ENCODE results near the gene MYBPH.

MYBPH gene

DNA sequence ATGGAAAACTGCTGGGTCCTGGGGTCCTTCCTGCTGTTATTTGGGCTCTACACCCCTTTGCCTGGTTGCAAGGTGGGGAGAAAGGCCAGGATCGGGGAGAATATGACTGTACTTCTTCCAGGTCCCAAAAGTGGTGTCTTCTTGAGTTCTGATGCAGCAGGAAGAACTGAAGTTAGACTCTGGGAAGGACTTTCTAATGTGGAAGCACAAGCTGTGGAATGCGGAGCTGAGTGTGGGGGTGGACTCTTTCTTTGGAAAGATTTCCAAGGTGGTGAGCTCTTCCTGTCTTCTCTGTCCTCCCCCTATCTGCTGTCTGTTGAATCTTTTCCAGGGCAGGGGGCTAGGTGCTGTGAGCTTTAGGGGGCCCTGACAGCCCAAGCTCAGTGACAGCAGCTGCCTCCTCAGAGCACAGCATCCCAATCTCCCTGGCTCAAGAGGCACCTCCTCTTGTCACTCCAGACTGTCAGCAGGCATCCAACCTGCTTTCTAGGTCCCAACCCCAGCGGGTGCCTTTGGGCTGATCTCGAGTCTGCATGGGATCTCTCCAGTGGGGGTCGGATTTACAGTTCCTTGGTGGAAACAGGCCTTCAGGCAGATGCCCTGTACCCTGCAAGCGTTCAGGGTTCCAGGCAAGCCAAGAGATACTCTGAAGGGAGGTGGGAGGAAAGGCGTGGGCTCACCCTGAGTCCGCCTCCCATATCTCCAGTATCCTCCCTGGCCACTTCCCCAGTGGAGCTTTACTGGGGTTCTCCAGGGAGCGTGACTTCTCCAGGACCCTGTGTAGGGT lies 24.9 kb downstream of the MYBPH start:
- no peak for DNase-seq

DNA sequence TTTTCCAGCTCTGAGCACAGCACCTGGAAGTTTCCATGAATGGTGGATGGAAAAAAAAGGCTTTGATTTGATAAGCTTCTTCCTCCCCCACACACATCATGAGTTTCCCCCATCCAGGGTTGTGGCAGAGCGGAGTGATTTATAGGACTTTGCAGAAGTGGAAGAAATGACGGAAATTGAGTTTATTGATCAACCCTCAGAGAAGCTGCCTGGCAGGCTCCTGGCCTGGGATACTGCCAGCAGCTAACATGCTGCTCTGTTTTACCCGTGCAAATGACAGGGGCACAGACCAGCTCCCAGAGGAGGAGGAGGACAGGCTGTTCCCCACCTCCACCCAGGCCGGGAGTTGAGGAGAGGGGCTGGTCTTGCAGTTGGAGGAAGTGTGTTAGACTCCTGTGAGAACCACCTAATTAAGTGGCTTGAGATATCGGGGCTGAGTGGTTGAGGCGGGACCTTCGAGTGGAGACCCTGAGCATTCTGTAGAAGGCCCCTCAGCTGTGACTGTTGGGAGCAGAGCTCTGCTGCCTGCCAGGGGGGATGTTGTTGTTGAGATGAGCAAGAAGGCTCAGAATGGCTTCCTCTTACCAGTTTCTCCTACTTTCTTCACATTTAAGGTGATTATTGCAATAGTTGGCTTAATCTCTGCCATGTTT lies 26.3 kb downstream of the MYBPH start:
- no peak for DNase-seq

DNA sequence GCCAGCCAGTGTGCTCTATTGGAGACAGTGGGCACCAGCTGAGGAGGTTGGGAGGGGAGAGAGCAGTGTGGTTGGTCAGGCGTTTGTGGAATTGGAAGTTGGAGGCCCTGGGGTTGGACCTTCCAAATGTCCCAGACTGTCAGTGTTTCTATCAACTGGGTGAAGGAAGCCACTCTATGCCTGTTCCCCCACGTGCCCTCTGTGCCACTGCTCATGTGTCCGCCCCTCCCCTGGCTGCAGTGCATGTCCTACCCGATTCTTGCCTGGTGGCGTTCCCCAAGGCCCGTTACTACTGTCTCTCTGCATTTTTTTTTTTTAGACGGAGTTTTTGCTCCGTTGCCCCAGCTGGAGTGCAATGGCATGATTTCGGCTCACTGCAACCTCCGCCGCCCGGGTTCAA lies 27.0 kb downstream of the MYBPH start:
- peak in 3 of 51 donors; percentile 15 to 29 (median 19) for DNase-seq

DNA sequence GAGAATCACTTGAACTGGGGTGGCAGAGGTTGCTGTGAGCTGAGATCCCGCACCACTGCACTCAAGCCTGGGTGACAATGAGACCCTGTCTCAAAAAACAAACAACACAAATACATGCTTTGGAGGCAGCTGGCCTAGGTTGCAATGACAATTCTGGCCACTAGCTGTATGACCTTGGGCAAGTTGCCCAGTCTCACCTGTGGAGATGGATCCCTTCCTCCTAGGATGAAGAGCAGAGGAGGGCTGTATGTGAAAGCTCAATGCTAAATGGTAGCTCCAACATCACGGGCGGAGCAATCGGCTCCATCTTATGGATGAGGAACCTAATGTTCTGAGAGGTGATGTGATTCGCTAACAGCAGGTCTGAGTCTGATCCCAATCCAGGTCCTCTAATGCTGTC lies 27.5 kb downstream of the MYBPH start:
- DNase-seq = no peak

DNA sequence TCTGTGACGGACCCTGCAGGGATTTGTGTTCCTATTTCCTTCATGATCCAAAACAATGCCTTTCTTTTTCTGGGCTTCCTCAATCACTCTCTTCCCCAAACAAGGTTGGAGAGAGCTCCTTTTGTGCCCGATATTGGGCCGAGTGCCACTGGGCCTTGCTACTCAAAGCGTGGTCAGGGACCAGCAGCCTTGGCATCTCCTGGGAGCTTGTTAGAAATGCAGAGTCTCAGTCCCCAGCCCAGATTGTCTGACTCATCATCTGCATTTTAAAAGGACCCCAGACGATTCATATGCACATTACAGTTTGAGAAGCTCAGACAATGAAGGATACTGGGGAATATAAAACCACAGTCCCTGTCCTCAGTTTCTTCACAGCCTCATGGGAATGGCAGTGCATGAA lies 28.2 kb downstream of the MYBPH start:
- peak in 36 of 51 donors; percentile 23 to 86 (median 61) for DNase-seq

DNA sequence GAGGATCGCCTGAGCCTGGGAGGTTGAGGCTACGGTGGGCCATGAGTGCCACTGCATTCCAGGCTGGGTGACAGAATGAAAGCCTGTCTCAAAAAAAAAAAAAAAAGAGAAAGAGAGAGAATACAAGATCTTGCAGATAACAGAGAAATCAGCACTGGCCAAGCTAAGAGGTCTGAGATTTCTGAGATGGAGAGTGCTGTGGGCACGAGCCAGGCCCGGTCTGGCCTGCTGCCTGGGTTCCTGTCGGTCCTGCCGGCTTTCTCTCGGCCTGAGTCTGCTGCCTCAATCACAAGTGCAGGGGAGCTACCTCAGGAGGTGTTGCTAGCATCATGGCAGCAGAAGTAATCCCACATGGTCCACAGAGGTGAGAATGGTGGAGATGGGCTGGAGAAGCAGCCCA lies 29.1 kb downstream of the MYBPH start:
- peak in 10 of 51 donors; percentile 19 to 45 (median 29) for DNase-seq

DNA sequence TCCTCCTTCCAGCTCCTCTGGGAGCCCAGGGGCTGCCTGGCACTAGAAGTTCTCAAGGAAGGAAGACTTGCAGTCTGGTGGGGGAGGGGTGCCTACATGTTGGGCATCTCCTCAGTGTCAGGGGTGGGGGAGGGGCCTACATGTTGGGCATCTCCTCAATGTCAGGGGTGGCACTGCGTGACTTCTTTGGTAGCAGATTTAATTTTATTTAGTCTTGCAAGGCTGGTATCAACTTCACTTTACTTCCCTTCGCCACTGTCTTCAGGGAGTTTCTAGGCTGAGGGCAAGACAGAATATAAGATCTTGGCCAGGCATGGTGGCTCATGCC lies 29.6 kb downstream of the MYBPH start:
- DNase-seq = peak in 1 of 51 donors; percentile 20

DNA sequence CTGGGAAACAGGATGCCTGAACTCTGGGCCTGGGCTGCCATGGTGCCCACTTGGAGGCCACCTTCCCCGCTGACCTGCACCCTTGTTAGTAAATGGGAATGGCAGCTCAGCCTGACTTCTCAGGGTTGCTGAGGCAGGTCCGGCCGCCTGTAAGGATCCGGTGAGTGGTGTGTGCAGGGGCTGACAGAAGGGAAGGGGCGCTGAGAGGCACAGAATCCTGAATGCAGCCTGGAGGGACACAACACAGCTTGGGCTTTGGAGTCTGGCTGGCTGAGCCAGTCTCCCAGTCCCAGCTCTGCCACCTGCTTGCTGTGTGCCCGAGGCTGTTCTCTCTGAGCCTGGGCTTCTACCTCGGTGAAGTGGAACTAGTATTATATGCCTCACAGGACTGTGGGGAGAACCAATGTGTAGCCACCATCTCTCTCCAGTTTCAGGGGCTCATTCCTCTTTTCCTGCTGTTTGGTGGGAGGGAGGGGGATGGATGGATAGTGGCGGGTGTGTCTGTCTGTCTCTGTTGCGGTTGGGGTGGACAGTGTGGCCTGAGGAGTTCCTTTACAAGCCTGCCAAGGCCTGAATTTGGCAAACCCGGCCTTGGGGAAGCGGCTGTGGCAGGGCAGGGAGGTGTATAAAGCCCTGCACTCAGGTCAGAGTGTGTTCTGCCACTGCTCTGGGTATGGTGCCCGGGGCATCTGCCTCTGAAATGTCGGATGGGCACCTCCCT lies 30.1 kb downstream of the MYBPH start:
- DNase-seq = peak in 2 of 51 donors; percentile 37 to 39

DNA sequence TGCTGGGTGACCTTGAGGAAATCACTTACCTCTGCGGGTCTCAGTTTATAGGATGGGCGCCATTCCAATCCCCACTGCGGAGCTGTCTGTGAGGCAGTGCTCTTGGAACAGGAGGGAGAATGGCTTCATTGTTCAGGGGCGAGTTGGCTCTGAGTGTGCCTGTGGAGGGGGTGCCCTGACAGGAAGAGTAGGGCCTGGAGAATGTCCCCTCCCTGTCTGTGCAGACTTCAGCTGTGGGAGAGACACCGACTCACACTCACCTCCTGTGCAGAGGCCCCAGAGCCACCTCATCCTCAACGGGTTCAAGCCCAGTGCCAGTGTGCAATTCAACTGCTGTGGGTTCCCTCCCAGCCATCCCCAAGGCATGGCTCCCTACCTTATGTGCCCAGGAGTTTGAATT lies 31.0 kb downstream of the MYBPH start:
- DNase-seq = peak in 41 of 51 donors; percentile 17 to 91 (median 71)

DNA sequence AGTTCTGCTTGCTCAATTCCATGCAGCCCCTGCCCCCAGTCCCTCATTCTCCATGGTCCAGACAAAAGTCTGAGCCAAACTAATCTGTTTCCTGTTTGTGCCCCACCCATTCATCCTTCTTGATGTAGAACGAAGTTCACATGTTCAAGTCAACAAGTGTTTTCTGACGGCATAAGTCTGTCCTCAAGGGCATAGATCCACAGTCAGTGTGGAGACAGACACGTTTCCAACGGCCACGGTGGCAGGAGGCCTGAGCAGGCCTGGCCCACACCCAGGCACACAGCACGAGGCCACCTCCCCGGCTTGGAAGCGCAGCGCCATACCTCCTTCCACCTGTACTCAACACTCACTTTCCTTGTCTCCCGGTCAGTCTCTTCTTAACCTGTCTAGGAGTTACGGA lies 32.0 kb downstream of the MYBPH start:
- no peak for DNase-seq

DNA sequence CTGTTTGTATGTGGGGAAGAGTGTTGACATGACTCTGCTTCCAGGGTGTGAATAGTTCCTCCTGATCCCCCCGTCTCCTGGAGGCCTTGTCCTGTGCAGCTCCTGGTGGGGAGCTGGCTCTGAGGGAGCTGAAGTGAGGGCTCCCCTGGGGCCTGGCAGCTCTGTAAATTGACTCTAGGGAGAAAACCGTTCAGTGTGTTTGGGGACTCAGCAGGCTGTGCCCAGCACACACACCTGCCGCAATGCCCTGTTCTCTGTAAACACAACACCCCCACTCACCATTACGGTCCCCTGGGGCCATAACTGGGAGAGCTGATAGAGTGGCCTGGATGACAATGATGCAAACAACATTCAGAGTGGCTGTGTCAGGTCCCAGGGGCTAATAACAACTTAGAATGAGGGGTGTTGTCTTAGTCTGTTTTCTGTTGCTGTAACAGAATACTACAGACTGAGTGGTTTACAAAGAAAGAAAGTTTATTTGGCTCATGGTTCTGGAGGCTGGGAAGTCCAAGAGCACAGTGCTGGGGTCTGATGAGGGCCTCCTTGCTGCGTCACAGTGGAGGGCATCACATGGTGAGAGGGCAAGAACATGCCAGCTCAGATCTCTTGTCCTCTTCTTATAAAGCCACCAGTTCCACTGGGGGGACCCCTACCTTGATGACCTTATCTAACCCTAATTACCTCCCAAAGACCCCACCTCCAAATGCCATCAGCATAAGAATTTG lies 32.8 kb downstream of the MYBPH start:
- DNase-seq = no peak

DNA sequence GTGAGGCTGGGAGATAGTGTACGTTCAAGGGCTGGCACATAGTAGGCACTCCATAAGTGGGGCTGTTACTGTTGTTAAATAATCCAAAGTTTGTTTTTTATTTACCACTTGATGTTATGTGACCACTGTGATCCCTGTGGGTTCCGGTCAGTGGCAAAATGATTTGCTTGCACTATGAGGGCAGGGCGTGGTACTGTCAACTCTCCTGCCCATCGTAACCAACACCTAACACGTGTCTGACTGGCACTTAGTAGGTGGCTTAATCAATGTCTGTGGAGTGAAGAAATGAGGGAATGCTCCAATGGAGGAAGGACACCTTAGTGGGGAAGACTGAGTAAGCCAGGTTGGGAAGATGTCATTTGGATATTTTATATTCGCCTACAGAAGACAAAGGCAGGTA lies 33.5 kb downstream of the MYBPH start:
- no peak for DNase-seq

DNA sequence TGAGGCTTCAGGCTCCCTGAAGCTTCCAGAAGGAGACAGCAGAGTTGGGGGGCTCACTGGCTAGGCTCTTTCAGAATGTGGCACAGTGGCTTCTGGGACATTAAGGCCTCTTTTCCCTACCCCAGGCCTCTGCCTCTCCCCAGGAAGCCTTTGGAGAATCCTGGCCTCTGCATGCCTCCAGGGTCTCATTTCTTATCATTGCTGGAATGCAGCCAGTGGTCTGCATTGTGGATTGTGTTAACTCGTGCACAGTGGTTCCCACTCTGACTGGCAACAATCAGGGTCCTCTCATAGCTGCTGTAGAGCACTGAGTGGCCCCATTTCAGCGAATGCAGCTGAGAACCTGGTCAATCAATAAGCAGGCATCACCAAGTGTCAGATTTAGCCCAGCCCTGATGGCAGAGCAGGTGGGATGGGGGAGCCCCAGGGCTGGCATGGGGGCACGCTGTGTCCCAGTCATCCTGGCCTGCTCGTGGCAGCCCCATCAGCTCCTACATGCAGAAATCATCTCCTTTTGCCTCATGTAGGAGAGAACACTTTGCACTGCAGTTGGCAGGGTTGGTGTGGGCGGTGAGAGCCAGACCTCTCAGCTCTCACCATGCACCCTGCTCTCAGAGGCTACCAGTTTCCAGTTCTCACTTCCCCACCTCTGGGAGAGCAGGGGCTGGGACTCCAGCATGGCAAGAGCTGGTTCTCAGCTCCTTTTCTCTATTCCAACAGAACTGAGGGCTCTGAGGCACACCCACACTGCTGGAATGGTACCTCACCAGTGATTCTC lies 34.7 kb downstream of the MYBPH start:
- DNase-seq = no peak

DNA sequence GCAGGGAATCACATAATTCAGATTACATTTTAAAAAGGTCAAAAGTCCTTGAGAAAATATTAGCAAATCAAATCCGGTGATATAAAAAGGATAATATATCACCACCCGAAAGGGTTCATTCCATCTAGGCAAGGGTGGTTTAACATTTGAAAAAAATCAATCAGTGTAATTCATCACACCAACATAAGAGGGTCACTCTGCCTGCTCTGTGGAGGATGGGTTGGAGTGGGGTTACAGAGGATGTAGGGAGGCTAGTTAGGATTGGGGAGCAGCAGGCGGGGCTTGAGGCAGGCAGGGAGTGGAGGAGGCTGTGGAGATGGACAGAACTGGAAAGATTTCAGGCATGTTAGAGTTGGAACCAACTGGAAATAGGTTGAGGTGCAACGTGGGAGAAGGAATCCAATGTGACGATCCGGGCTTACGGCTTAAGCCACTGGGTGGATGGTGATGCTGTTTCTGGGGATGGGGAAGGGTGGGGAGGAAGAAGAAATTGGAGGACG lies 35.6 kb downstream of the MYBPH start:
- no peak for DNase-seq

DNA sequence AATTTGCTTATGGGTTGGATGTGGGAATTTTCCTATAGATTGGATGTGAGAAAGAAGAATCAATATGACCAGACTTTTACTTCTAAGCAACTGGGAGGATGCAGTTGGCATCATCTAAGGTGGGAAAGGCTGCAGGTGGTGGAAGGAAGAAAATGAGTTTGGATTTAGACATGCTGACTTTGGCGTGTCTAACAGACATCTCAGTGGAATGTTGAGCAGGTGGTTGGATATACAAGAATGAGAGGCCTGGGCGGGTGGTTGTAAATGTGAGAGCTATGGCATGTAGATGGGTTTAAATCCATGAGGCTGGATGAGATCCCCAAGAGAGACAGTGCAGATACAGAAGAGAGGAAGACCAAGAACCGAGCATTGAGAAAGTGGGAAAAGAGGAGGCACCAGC lies 37.6 kb downstream of the MYBPH start:
- no peak for DNase-seq

DNA sequence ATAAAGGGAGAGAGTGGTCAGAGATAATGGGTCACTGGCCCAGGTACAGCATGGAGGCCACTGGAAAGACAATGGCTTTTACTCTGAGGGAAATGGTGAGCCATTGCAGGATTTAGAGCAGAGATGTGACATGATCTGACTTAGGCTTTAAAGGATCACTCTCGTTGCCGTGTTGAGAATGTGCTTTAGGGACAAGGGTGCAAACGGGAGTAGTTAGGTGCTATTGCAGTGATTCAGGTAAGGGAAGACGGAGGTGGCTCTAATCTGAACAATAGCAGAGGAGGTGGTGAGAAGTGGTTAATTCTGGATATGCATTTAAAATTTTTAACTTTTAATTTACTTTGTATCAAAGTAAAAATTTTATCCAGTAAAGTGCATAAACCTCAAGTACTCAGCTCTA lies 38.3 kb downstream of the MYBPH start:
- DNase-seq = no peak

DNA sequence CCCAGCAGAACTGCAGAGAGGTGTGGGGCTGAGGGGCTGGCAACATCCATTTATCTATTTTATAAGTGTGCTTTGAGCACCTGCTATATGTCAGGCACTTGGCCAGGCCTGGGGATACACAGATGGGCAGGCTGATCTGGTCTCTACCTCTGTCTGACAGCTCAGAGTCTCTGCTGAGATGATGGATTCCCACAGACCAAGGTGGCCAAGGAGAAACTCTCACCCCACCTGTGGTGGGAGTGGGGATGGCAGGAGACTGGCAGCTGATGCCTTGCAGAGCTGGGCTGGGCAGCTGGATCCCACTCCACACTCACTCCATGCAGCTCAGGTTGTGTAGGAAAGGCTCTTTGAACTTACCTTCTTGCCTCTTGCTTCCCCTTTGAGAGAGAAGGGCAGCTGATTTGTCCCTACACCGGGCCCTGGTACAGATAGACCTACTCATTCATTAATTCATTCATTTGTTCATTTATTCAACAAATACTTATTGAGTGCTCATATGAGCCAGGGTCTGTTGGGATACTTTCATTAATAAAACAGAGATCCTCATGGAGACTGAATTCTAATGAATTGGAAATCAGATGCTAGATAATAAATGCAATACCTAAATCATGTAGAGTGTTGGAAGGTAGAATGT lies 39.1 kb downstream of the MYBPH start:
- no peak for DNase-seq

DNA sequence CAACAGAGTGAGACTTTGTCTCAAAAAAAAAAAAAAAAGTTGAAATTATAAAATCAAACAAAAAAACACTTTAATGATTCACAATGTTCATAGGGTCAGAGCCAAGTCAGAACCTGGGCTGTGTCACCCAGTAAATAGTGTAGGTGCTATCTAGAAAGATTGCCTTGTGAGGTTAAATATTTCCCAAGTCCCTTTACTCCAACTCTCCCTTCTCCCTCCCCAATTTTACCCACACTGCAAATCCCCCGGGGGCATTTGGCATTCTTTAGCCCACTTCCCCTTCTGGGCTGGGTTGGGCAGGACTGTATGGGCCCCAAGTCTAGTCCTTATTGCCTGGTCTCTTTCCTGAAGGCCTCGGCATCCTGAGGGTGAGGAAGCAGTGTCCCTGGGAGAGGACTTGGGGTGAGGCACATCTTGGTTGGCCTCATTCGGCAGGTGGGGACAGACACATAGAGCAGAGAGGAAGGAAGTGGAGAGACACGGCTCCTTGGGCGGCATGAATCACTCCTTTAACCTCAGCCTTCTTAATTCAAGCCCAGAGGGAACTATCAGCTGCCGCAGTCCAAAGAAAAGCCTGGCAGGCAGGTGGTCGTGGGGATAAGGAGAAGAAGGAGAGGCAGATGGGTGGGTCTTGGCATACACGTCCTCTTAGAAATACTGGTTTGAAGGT lies 39.9 kb downstream of the MYBPH start:
- DNase-seq = no peak

DNA sequence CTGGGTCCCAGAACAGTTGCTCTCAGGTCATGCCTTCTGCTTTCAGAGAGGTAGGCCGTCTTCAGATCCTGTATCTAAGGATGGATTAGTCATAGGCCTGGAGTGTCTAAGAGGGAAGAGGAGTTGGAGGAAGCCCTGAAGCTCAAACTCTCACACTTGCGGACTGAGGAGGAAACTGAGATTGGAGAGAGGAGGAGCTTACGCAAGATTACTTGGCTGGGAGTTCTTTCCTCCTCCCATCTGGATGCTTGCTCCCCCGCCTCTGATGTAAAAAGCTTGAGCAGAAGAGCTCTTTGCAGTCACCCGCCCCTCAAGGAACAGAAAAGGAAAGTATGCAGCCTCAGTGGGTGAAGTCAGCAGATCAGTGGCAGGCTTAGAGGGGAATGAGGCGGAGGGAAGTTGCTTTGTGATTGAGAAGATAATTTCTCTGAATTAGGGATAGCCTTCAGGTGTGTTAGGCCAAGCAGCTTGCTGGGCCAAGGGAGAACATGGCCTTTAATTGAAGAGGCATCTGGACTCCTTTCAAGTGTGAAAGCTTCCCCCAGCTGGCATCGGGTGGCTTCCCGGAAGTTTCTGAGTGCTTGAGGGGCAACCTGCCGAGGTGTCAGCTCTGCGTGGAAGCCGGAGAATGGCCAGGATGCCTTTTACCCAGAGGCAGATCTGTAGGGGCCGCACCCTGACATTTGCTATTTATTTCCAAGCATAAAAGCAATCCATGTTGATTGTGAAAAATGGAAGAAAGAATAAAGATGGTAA lies 41.5 kb downstream of the MYBPH start:
- peak in 4 of 51 donors; percentile 26 to 55 (median 38) for DNase-seq

Data from hypothalamus (tissue), 51 donors.